ENCODE results near the gene TSPAN5. TPM values are rescaled to one million over a fixed set of nuclear protein-coding genes. Genes with fewer than 3 reads are reported as not detected.

The TSPAN5 gene
- polyA plus RNA-seq, 1 donor (not counting 4 experiments of a cell fraction or from before 2014, with no cell fraction given) = 45.5 TPM

DNA sequence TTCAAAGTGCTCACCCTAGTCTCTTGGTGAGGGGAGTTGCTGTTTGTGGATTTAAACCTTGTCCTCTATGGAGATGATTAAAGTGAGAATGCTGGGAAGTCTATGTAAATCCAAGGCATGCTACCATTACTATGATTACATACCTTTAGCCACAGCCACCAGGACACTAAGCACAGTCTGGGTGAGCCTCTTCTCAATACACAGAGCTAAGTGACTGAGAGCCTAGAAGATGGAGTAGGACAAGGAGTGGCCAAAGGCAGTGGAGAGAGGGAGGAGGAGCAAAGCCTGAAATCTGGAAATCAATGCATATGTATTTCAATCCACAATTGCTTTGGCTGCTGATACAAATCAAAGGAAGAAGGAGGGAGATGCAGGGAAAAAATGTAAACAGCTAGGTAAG lies 12.7 kb upstream of the TSPAN5 start:
- H3K79me2 ChIP-seq (ENCODE audit: control insufficient read depth, insufficient read depth, low read length) = no peaks in the 10 kb centered on the region
- H3K27ac ChIP-seq (ENCODE audit: control insufficient read depth, insufficient read depth, low read length) = no peak overlapping the region
- H3K4me2 ChIP-seq (ENCODE audit: control insufficient read depth, extremely low read depth, insufficient read depth, low read depth, low read length) = no peak overlapping the region
- no peak overlapping the region for H2AFZ ChIP-seq (ENCODE audit: control insufficient read depth, low read length)
- FAIRE-seq (no peak), DNase-seq (ENCODE audit: low read depth, low spot score) (no peak)
- no peak overlapping the region for H3K9ac ChIP-seq (ENCODE audit: control insufficient read depth, extremely low read depth, insufficient read depth, low read length)
- no peaks in the 10 kb centered on the region for H4K20me1 ChIP-seq (ENCODE audit: control insufficient read depth, extremely low read depth, insufficient read depth, low read length)
- peaks cover 3% of the 10 kb centered on the region for H3K27me3 ChIP-seq (ENCODE audit: control insufficient read depth, extremely low read depth, insufficient read depth, low read length)
- no peaks in the 10 kb centered on the region for H3K4me1 ChIP-seq (ENCODE audit: control insufficient read depth, extremely low read depth, insufficient read depth, low read length)
- no peaks in the 10 kb centered on the region for H3K36me3 ChIP-seq (ENCODE audit: control insufficient read depth in 2 of 2, extremely low read depth in 1 of 2, insufficient read depth in 2 of 2, low read length in 2 of 2)
- H3K9me3 ChIP-seq (ENCODE audit: control insufficient read depth, low read depth, low read length) = no peaks in the 10 kb centered on the region
- no peak overlapping the region for H3K4me3 ChIP-seq (ENCODE audit: control insufficient read depth in 2 of 3, extremely low read depth in 1 of 3, insufficient read depth in 2 of 3, low read depth in 1 of 3, low read length in 3 of 3)
- dilution Hi-C loops (cut with MboI; ENCODE audit: extremely low pct_ligation_motif_present, low sequenced_read_pairs) = no loop called here
- H3K9me1 ChIP-seq (ENCODE audit: control insufficient read depth, extremely low read depth, insufficient read depth, low read length) = no peaks in the 10 kb centered on the region
- TF ChIP-seq EZH2 (IDR thresholded peaks at IDR 0.05; ENCODE audit: low read length) = no peak
- TF ChIP-seq, protein P1, sequence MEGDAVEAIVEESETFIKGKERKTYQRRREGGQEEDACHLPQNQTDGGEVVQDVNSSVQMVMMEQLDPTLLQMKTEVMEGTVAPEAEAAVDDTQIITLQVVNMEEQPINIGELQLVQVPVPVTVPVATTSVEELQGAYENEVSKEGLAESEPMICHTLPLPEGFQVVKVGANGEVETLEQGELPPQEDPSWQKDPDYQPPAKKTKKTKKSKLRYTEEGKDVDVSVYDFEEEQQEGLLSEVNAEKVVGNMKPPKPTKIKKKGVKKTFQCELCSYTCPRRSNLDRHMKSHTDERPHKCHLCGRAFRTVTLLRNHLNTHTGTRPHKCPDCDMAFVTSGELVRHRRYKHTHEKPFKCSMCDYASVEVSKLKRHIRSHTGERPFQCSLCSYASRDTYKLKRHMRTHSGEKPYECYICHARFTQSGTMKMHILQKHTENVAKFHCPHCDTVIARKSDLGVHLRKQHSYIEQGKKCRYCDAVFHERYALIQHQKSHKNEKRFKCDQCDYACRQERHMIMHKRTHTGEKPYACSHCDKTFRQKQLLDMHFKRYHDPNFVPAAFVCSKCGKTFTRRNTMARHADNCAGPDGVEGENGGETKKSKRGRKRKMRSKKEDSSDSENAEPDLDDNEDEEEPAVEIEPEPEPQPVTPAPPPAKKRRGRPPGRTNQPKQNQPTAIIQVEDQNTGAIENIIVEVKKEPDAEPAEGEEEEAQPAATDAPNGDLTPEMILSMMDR (optimal IDR thresholded peaks at IDR 0.05 in 1 of 3, IDR thresholded peaks at IDR 0.05 in 1 of 3, conservative IDR thresholded peaks at IDR 0.05 in 1 of 3; ENCODE audit: extremely low read depth in 1 of 3, insufficient read depth in 2 of 3, low read length in 3 of 3) = no peak

DNA sequence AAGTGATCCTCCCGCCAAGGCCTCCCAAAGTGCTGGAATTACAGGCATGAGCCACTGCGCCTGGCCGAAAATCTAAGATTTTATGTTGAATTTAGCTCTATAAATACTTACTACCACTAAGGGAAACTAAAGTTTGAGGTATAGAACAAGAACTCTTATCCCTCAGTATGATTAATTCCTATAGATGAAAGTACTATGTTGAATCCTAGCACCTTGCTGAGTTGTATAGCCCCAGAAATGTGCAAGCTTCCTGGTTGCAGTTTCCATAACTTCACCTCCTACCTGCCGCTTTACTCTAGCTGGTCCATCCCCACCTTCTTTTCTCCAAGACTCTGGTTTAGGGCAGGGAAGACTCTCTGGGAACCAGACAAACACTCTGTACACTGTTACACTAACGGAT lies 11.8 kb upstream of the TSPAN5 start:
- Histone ChIP-seq H3K27me3 (ENCODE audit: control insufficient read depth, extremely low read depth, insufficient read depth, low read length) (peaks cover 3% of the 10 kb centered on the region), H3K79me2 (ENCODE audit: control insufficient read depth, insufficient read depth, low read length) (no peaks in the 10 kb centered on the region), H3K36me3 (ENCODE audit: control insufficient read depth in 2 of 2, extremely low read depth in 1 of 2, insufficient read depth in 2 of 2, low read length in 2 of 2) (no peaks in the 10 kb centered on the region), H3K9ac (ENCODE audit: control insufficient read depth, extremely low read depth, insufficient read depth, low read length) (no peak overlapping the region), H3K4me1 (ENCODE audit: control insufficient read depth, extremely low read depth, insufficient read depth, low read length) (no peaks in the 10 kb centered on the region), H3K9me3 (ENCODE audit: control insufficient read depth, low read depth, low read length) (no peaks in the 10 kb centered on the region), H3K9me1 (ENCODE audit: control insufficient read depth, extremely low read depth, insufficient read depth, low read length) (no peaks in the 10 kb centered on the region), H3K4me3 (ENCODE audit: control insufficient read depth in 2 of 3, extremely low read depth in 1 of 3, insufficient read depth in 2 of 3, low read depth in 1 of 3, low read length in 3 of 3) (no peak overlapping the region), H3K4me2 (ENCODE audit: control insufficient read depth, extremely low read depth, insufficient read depth, low read depth, low read length) (no peak overlapping the region), H3K27ac (ENCODE audit: control insufficient read depth, insufficient read depth, low read length) (no peak overlapping the region), H4K20me1 (ENCODE audit: control insufficient read depth, extremely low read depth, insufficient read depth, low read length) (no peaks in the 10 kb centered on the region), H2AFZ (ENCODE audit: control insufficient read depth, low read length) (no peak overlapping the region)
- DNase-seq (ENCODE audit: low read depth, low spot score) = no peak
- FAIRE-seq = no peak
- dilution Hi-C loops (cut with MboI; ENCODE audit: extremely low pct_ligation_motif_present, low sequenced_read_pairs) = no loop called here
- no peak for TF ChIP-seq EZH2 (IDR thresholded peaks at IDR 0.05; ENCODE audit: low read length)
- TF ChIP-seq, protein P1 (optimal IDR thresholded peaks at IDR 0.05 in 1 of 3, IDR thresholded peaks at IDR 0.05 in 1 of 3, conservative IDR thresholded peaks at IDR 0.05 in 1 of 3; ENCODE audit: extremely low read depth in 1 of 3, insufficient read depth in 2 of 3, low read length in 3 of 3) = no peak
